Tibial artery (tissue), 4 donors: ENCODE results near the gene KIF21A.

ENCODE experiments used
- DNase-seq, 2 donors: peaks; one replicate each; pipeline ENCODE4 v3.0.0-alpha.2; 2019
- H3K27ac ChIP-seq, 2 donors: fragments of 200-600 bp; sonication (generic) in 1 of 2; 1 replicate in 1 of 2; 2 replicates in 1 of 2; pipeline ENCODE4 v1.5.1; 2018 to 2019; ENCODE audit warnings: mild to moderate bottlenecking in 1 of 2
- H3K27me3 ChIP-seq, 2 donors: fragments of 200-600 bp; sonication (generic) in 1 of 2; one replicate each; pipeline versions ENCODE4 v1.5.1 to v1.6.0; 2016 to 2019
- H3K36me3 ChIP-seq, 3 donors: fragments of 200-600 bp; sonication (generic) in 2 of 3; one replicate each; pipeline ENCODE4 v1.5.1; 2016 to 2019; ENCODE audit warnings: mild to moderate bottlenecking in 2 of 3
- H3K4me1 ChIP-seq, 4 donors: fragments of 200-600 bp; sonication (generic) in 2 of 4; 1 replicate in 3 of 4; 2 replicates in 1 of 4; pipeline ENCODE4 v1.5.1; 2016 to 2019
- H3K4me3 ChIP-seq, 2 donors: fragments of 200-600 bp; sonication (generic) in 1 of 2; 1 replicate in 1 of 2; 2 replicates in 1 of 2; pipeline ENCODE4 v1.5.1; 2018 to 2019; ENCODE audit warnings: mild to moderate bottlenecking in 2 of 2
- H3K9me3 ChIP-seq, 3 donors: fragments of 200-600 bp; sonication (generic) in 1 of 3; one replicate each; pipeline ENCODE4 v1.5.1; 2016 to 2019
- CTCF ChIP-seq, 2 experiments: fragments of 200-600 bp in 1 of 2; fragments of 450-650 bp in 1 of 2; IDR thresholded peaks; one replicate each; pipeline ENCODE4 v1.5.1; 2017 to 2019; ENCODE audit warnings: antibody characterized with exemption in 2 of 2, mild to moderate bottlenecking in 1 of 2, moderate library complexity in 1 of 2
- intact Hi-C: fragments of 100-400 bp; cut with DNase I; formaldehyde crosslinking; loops from one replicate; pipeline ENCODE4 v1.15.0; 2023; ENCODE audit warnings: low total_unique reads

KIF21A gene

GRCh38 chr12:39451977-39452376 lies 9.1 kb upstream of the KIF21A start:
- no peaks in the 10 kb centered on the region for H3K4me1 ChIP-seq
- H3K27ac ChIP-seq = no peak overlapping the region
- no peaks in the 10 kb centered on the region for H3K9me3 ChIP-seq
- H3K36me3 ChIP-seq = no peaks in the 10 kb centered on the region
- intact Hi-C loops = no loop called here
- DNase-seq = no peak
- no peaks in the 10 kb centered on the region for H3K27me3 ChIP-seq
- H3K4me3 ChIP-seq = no peak overlapping the region
- TF ChIP-seq CTCF (IDR thresholded peaks at IDR 0.05) = no peak

- H3K27ac ChIP-seq = no peak overlapping the region
- H3K4me1 ChIP-seq = peaks cover 0 to 11% (median 5%) of the 10 kb centered on the region in 4 donors
- no peaks in the 10 kb centered on the region for H3K36me3 ChIP-seq
- TF ChIP-seq CTCF (IDR thresholded peaks at IDR 0.05) = no peak
- intact Hi-C loops = no loop called here
- no peak overlapping the region for H3K4me3 ChIP-seq
- no peaks in the 10 kb centered on the region for H3K9me3 ChIP-seq
- no peaks in the 10 kb centered on the region for H3K27me3 ChIP-seq
- DNase-seq = no peak
These were observed 5.1 kb upstream of the KIF21A start for GRCh38 chr12:39448038-39448437.

- Histone ChIP-seq H3K9me3 (no peaks in the 10 kb centered on the region), H3K4me1 (peaks cover 0 to 15% (median 8%) of the 10 kb centered on the region in 4 donors), H3K27me3 (no peaks in the 10 kb centered on the region), H3K27ac (peak overlapping the region; percentile 75 to 84), H3K4me3 (peak overlapping the region; percentile 78 to 88), H3K36me3 (no peaks in the 10 kb centered on the region)
- intact Hi-C loops = no loop called here
- DNase-seq = no peak
- TF ChIP-seq CTCF (IDR thresholded peaks at IDR 0.05) = no peak
These were observed 949 bp upstream of the KIF21A start for GRCh38 chr12:39443929-39444209.

GRCh38 chr12:39442831-39443080 lies 164 bp downstream of the KIF21A start:
- H3K36me3 ChIP-seq = no peaks in the 10 kb centered on the region
- intact Hi-C loops = no loop called here
- no peaks in the 10 kb centered on the region for H3K9me3 ChIP-seq
- no peak for DNase-seq
- H3K4me3 ChIP-seq = peak overlapping the region; percentile 78 to 88
- peak overlapping the region; percentile 75 to 84 for H3K27ac ChIP-seq
- H3K4me1 ChIP-seq = peaks cover 0 to 15% (median 8%) of the 10 kb centered on the region in 4 donors
- H3K27me3 ChIP-seq = no peaks in the 10 kb centered on the region
- no peak for TF ChIP-seq CTCF (IDR thresholded peaks at IDR 0.05)

GRCh38 chr12:39441963-39442830 lies 723 bp downstream of the KIF21A start:
- Histone ChIP-seq H3K27me3 (no peaks in the 10 kb centered on the region), H3K4me1 (peaks cover 0 to 15% (median 8%) of the 10 kb centered on the region in 4 donors), H3K9me3 (no peaks in the 10 kb centered on the region), H3K27ac (peak overlapping the region; percentile 75 to 84), H3K4me3 (peak overlapping the region; percentile 78 to 88), H3K36me3 (no peaks in the 10 kb centered on the region)
- TF ChIP-seq CTCF (IDR thresholded peaks at IDR 0.05) = no peak
- intact Hi-C loops = no loop called here
- DNase-seq = peak; percentile 37 to 70
